Suprapubic skin (tissue), 3 donors: ENCODE results near the gene IFNG.

Experiments used
- EP300 ChIP-seq: sonication (generic); formaldehyde crosslinking; IDR thresholded peaks from one replicate; pipeline ENCODE4 v1.6.1; 2017; ENCODE audit warnings: antibody characterized with exemption
- POLR2A ChIP-seq, 2 donors: fragments of 450-650 bp; IDR thresholded peaks; one replicate each; pipeline ENCODE4 v1.6.1; 2017; ENCODE audit warnings: antibody characterized with exemption in 2 of 2, mild to moderate bottlenecking in 2 of 2, moderate library complexity in 2 of 2
- TF ChIP-seq, protein P1 (sequence below), 2 donors: fragments of 200-600 bp in 1 of 2; fragments of 450-650 bp in 1 of 2; sonication (generic) in 1 of 2; IDR thresholded peaks; one replicate each; pipeline ENCODE4 v1.5.1; 2016 to 2019; ENCODE audit warnings: antibody characterized with exemption in 2 of 2, mild to moderate bottlenecking in 1 of 2, moderate library complexity in 1 of 2

- TF ChIP-seq, protein P1, sequence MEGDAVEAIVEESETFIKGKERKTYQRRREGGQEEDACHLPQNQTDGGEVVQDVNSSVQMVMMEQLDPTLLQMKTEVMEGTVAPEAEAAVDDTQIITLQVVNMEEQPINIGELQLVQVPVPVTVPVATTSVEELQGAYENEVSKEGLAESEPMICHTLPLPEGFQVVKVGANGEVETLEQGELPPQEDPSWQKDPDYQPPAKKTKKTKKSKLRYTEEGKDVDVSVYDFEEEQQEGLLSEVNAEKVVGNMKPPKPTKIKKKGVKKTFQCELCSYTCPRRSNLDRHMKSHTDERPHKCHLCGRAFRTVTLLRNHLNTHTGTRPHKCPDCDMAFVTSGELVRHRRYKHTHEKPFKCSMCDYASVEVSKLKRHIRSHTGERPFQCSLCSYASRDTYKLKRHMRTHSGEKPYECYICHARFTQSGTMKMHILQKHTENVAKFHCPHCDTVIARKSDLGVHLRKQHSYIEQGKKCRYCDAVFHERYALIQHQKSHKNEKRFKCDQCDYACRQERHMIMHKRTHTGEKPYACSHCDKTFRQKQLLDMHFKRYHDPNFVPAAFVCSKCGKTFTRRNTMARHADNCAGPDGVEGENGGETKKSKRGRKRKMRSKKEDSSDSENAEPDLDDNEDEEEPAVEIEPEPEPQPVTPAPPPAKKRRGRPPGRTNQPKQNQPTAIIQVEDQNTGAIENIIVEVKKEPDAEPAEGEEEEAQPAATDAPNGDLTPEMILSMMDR (IDR thresholded peaks at IDR 0.05) = no peak
- TF ChIP-seq EP300 = no peak
- TF ChIP-seq POLR2A (IDR thresholded peaks at IDR 0.05) = no peak
Observed at GRCh38 chr12:68170726-68171125, 11.2 kb upstream of the IFNG start.
